Measurements from ENCODE around the gene SPSB1. TPM values are rescaled to one million over a fixed set of nuclear protein-coding genes. Genes with fewer than 3 reads are reported as not detected.

The SPSB1 gene
- total RNA-seq, 1 experiment from 2014 or later = 2.9 TPM

DNA sequence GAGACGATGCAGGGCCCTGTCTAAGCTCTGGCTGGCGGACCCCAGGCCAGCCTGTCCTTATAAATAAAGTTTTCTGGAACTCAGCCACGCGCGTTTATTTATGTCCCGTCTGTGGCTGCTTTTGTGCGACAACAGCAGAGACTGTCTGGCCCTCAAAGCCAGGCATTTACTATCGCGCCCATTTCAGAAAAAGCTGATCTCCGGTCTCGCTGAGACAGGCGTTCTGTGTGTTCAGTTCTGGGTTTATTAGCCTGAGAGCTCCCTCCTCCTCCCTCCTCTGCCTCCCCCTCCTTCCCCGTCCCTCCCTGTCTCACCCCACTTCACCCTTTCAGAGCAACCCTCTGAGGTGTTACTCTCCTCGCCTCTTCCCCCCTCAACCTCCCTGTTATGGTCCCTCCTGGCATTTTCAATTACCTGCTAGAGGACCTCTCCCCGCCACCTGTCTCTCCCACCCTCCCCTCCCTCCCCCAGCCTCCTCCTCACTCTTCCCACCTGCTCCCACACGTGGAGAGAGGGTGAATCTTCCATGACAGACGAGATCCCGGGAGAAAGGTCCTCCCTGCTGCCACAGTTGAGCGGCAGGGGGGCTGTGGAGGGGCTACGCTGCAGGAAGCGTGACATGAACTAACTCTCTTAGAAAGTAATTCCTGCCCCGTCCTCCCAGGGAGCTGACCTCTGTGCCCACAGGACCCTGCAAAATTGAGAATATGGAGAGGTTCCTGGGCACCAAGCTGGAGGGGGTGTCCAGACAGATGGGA lies 59.9 kb downstream of the SPSB1 start:
- Histone ChIP-seq H2BK12ac (ENCODE audit: insufficient read length, low read depth, low read length) (no peak overlapping the region), H3K9me3 (ENCODE audit: control insufficient read depth, low read depth, low read length) (no peaks in the 10 kb centered on the region), H2BK15ac (ENCODE audit: low read depth, low read length) (no peak overlapping the region; the same call in 1 of the 2 replicates), H4K91ac (ENCODE audit: insufficient read length, low read depth, low read length) (no peak overlapping the region), H4K20me1 (ENCODE audit: control insufficient read depth, insufficient read depth, insufficient read length) (peaks cover 3% of the 10 kb centered on the region), H3K4me1 (ENCODE audit: insufficient read depth, low read length) (no peaks in the 10 kb centered on the region), H3K23ac (ENCODE audit: insufficient read length, low read depth, low read length) (no peak overlapping the region), H3K4me2 (ENCODE audit: insufficient read depth, insufficient read length, low read length) (no peak overlapping the region), H3K18ac (ENCODE audit: insufficient read length, low read depth, low read length) (no peak overlapping the region), H3K56ac (ENCODE audit: insufficient read length, low read depth, low read length) (no peak overlapping the region), H3K27ac (ENCODE audit: insufficient read length, low read depth, low read length) (no peak overlapping the region), H3K79me2 (ENCODE audit: insufficient read depth, low read length) (no peaks in the 10 kb centered on the region), H3T11ph (ENCODE audit: low read length) (no peak overlapping the region), H2AFZ (ENCODE audit: low read length) (no peak overlapping the region), H3K14ac (ENCODE audit: insufficient read depth, low read length) (no peak overlapping the region), H3K23me2 (ENCODE audit: insufficient read length, low read depth, low read length, poor library complexity, severe bottlenecking) (no peaks in the 10 kb centered on the region), H4K8ac (replicated peaks; ENCODE audit: insufficient read length, low read depth, low read length) (no peak overlapping the region), H3K27me3 (ENCODE audit: insufficient read depth, low read length) (no peaks in the 10 kb centered on the region), H3K4ac (ENCODE audit: low read depth, low read length) (no peak overlapping the region), H2AK5ac (ENCODE audit: insufficient read length, low read length) (no peak overlapping the region), H4K5ac (ENCODE audit: insufficient read length, low read depth, low read length) (no peak overlapping the region), H3K79me1 (ENCODE audit: insufficient read depth, low read depth, low read length, poor library complexity, severe bottlenecking) (no peaks in the 10 kb centered on the region), H2BK20ac (ENCODE audit: low read depth, low read length, poor library complexity, severe bottlenecking) (no peak overlapping the region), H2BK5ac (ENCODE audit: insufficient read length, low read length) (no peak overlapping the region), H2BK120ac (ENCODE audit: low read depth, low read length, poor library complexity, severe bottlenecking) (no peak overlapping the region), H3K9ac (ENCODE audit: extremely low read depth, insufficient read length, low read length) (no peak overlapping the region)
- TF ChIP-seq, protein P1, sequence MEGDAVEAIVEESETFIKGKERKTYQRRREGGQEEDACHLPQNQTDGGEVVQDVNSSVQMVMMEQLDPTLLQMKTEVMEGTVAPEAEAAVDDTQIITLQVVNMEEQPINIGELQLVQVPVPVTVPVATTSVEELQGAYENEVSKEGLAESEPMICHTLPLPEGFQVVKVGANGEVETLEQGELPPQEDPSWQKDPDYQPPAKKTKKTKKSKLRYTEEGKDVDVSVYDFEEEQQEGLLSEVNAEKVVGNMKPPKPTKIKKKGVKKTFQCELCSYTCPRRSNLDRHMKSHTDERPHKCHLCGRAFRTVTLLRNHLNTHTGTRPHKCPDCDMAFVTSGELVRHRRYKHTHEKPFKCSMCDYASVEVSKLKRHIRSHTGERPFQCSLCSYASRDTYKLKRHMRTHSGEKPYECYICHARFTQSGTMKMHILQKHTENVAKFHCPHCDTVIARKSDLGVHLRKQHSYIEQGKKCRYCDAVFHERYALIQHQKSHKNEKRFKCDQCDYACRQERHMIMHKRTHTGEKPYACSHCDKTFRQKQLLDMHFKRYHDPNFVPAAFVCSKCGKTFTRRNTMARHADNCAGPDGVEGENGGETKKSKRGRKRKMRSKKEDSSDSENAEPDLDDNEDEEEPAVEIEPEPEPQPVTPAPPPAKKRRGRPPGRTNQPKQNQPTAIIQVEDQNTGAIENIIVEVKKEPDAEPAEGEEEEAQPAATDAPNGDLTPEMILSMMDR (conservative IDR thresholded peaks at IDR 0.05) = peak; percentile 49
- peaks cover 0 to 9% (median 0%) of the 10 kb centered on the region in 3 experiments; a peak in 2 of 7 replicates for H3K36me3 Mint-ChIP-seq (ENCODE audit: insufficient read depth in 1 of 3, low read depth in 3 of 3)
- DNase-seq = peak; percentile 46
- no peak overlapping the region for H3K4me3 Mint-ChIP-seq
- H3K27ac Mint-ChIP-seq = no peak overlapping the region
- H3K4me1 Mint-ChIP-seq = peaks cover 6 to 23% of the 10 kb centered on the region in 2 experiments
- WGBS (ENCODE audit: extremely low coverage, insufficient read length, low lambda C conversion rate) = no CpG with 5 or more reads among the region's 22 CpGs
- H3K9me3 Mint-ChIP-seq = no peaks in the 10 kb centered on the region; a peak in 1 of 5 replicates
- no peaks in the 10 kb centered on the region; the same call in 1 of the 2 replicates for H3K27me3 Mint-ChIP-seq (ENCODE audit: low read depth)

Measured in H9 (cell line).